Measurements from ENCODE around the gene TOPAZ1. TPM values are rescaled to one million over a fixed set of nuclear protein-coding genes. Genes with fewer than 3 reads are reported as not detected.
A peak's percentile ranks its signal among the peaks of the same experiment; 100 is the strongest.

TOPAZ1 gene
- total and polyA plus RNA-seq, 2 of the 13 experiments (the other 11 are each of a cell fraction or from before 2014, with no cell fraction given) = not detected

DNA sequence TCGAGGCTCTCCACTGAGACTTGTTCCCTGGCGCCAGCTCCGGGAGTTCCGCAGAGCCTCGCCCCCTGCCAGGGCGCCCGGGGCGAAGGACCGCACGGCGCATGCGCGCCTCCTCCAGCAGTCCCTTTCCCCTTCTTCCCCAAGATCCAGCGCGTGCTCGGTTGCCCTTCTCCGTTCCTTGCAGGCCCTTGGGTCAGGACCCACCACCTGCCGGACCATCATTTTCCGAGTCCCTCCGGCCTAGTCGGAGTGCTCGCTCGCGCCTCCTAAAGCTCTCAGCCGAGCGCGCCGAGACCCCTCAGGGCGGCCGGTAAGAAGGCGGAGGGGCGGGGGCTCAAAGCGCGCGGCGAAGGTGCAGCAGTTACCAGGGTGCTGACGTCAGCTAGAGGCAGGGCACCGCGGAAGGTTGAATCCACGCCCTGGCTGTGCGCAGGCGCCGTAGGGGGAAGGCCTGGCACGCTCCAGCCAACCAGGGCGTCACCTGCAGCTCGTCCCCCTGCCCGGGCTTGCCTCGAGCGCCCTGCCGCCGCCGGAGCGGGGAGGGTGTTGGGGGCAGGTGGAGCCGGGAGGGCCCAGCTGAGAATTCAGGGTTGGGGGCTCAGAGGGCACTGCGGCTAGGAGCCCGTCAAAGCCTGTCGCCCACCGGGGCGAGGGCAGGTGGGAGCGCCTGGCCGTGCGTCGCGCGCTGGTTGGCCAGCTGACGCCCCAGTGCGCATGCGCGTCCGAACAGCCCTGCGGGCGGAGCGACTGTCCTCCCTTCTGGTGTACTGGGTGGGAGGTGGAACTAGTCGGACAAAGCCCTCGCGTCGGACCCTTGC is 96.5 kb downstream of the TOPAZ1 start, which contains the start of gene TCAIM (continued):
- TF ChIP-seq, protein P1, sequence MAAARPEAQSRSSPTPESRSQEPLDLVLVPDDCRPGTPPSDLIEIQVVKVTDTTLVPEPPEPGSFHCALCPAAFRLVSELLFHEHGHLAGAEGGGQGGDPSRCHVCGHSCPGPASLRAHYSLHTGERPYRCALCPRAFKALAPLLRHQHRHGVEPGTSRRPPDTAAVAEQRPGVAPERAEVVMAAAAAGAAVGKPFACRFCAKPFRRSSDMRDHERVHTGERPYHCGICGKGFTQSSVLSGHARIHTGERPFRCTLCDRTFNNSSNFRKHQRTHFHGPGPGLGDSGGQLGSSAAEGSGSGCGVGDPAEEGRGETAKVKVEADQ (CRISPR knock-in tag; IDR thresholded peaks at IDR 0.05; ENCODE audit: borderline replicate concordance) = no peak; the same call in 1 of the 2 replicates
- TF ChIP-seq SP140L (CRISPR knock-in tag; IDR thresholded peaks at IDR 0.05; ENCODE audit: borderline replicate concordance) (peak; percentile 27; the same call in 1 of the 2 replicates), PAF1 (CRISPR knock-in tag; IDR thresholded peaks at IDR 0.05) (no peak), FOXA3 (CRISPR knock-in tag; IDR thresholded peaks at IDR 0.05) (0 out of 2 replicates have a peak, but pooled peaks have one; percentile 45), CHD4 (IDR thresholded peaks at IDR 0.05; ENCODE audit: borderline replicate concordance, low read length) (no peak), MTF2 (CRISPR knock-in tag; IDR thresholded peaks at IDR 0.05; ENCODE audit: borderline replicate concordance) (no peak), ZFP90 (CRISPR knock-in tag; IDR thresholded peaks at IDR 0.05; ENCODE audit: borderline replicate concordance) (peak; percentile 96), KMT2A (CRISPR knock-in tag; IDR thresholded peaks at IDR 0.05) (peak; percentile 63; the same call in 1 of the 2 replicates), SAP130 (CRISPR knock-in tag; IDR thresholded peaks at IDR 0.05; ENCODE audit: low read depth) (peak; percentile 88), DR1 (CRISPR knock-in tag; IDR thresholded peaks at IDR 0.05) (peak; percentile 86), ZNF768 (CRISPR knock-in tag; IDR thresholded peaks at IDR 0.05) (peak; percentile 72), ZNF10 (CRISPR knock-in tag; IDR thresholded peaks at IDR 0.05; ENCODE audit: borderline replicate concordance, low read depth) (no peak), KAT8 (CRISPR knock-in tag; IDR thresholded peaks at IDR 0.05) (peak; percentile 89; the same call in 1 of the 2 replicates), FOXM1 (CRISPR knock-in tag; IDR thresholded peaks at IDR 0.05) (peak; percentile 68; the same call in 1 of the 2 replicates), ZMYM3 (CRISPR knock-in tag; IDR thresholded peaks at IDR 0.05) (peak; percentile 75), GZF1 (CRISPR knock-in tag; IDR thresholded peaks at IDR 0.05) (peak; percentile 82), NR2F2 (IDR thresholded peaks at IDR 0.05; ENCODE audit: borderline replicate concordance, low read depth) (no peak; the same call in 1 of the 2 replicates), ZBTB21 (CRISPR knock-in tag; IDR thresholded peaks at IDR 0.05) (0 out of 2 replicates have a peak, but pooled peaks have one; percentile 50)
- TF ChIP-seq, protein P2, sequence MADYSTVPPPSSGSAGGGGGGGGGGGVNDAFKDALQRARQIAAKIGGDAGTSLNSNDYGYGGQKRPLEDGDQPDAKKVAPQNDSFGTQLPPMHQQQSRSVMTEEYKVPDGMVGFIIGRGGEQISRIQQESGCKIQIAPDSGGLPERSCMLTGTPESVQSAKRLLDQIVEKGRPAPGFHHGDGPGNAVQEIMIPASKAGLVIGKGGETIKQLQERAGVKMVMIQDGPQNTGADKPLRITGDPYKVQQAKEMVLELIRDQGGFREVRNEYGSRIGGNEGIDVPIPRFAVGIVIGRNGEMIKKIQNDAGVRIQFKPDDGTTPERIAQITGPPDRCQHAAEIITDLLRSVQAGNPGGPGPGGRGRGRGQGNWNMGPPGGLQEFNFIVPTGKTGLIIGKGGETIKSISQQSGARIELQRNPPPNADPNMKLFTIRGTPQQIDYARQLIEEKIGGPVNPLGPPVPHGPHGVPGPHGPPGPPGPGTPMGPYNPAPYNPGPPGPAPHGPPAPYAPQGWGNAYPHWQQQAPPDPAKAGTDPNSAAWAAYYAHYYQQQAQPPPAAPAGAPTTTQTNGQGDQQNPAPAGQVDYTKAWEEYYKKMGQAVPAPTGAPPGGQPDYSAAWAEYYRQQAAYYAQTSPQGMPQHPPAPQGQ (CRISPR knock-in tag; IDR thresholded peaks at IDR 0.05; ENCODE audit: borderline replicate concordance) = no peak
- TF ChIP-seq, protein P3, sequence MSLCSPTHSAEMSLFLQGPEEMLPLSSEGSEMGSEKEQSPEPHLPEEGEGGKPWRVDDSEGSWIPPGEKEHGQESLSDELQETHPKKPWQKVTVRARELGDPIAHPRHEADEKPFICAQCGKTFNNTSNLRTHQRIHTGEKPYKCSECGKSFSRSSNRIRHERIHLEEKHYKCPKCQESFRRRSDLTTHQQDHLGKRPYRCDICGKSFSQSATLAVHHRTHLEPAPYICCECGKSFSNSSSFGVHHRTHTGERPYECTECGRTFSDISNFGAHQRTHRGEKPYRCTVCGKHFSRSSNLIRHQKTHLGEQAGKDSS (CRISPR knock-in tag; IDR thresholded peaks at IDR 0.05; ENCODE audit: borderline replicate concordance, low read depth) = peak; percentile 89
- TF ChIP-seq, protein P4, sequence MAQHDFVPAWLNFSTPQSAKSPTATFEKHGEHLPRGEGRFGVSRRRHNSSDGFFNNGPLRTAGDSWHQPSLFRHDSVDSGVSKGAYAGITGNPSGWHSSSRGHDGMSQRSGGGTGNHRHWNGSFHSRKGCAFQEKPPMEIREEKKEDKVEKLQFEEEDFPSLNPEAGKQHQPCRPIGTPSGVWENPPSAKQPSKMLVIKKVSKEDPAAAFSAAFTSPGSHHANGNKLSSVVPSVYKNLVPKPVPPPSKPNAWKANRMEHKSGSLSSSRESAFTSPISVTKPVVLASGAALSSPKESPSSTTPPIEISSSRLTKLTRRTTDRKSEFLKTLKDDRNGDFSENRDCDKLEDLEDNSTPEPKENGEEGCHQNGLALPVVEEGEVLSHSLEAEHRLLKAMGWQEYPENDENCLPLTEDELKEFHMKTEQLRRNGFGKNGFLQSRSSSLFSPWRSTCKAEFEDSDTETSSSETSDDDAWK (CRISPR knock-in tag; IDR thresholded peaks at IDR 0.05) = no peak
- TF ChIP-seq, protein P5, sequence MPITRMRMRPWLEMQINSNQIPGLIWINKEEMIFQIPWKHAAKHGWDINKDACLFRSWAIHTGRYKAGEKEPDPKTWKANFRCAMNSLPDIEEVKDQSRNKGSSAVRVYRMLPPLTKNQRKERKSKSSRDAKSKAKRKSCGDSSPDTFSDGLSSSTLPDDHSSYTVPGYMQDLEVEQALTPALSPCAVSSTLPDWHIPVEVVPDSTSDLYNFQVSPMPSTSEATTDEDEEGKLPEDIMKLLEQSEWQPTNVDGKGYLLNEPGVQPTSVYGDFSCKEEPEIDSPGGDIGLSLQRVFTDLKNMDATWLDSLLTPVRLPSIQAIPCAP (CRISPR knock-in tag; IDR thresholded peaks at IDR 0.05; ENCODE audit: low read depth) = no peak

Measured in HepG2 (cell line).